OCI-LY1 (cell line): ENCODE data around the gene CMIP.

Source experiments
- EZH2 ChIP-seq: fragments of 200-600 bp; sonication (generic), shearing (Covaris generic); IDR thresholded peaks from 2 replicates; pipeline ENCODE4 v1.8.0; 2017; ENCODE audit warnings: borderline replicate concordance, mixed run types, mild to moderate bottlenecking, antibody characterized with exemption, low read length, moderate library complexity, mixed read lengths
- TF ChIP-seq, protein P1 (sequence below): fragments of 200-600 bp; sonication (generic), shearing (Covaris generic); IDR thresholded peaks from 2 replicates; pipeline ENCODE4 v1.5.1; 2017; ENCODE audit warnings: mild to moderate bottlenecking, antibody characterized with exemption, low read length, moderate library complexity, mixed read lengths

DNA sequence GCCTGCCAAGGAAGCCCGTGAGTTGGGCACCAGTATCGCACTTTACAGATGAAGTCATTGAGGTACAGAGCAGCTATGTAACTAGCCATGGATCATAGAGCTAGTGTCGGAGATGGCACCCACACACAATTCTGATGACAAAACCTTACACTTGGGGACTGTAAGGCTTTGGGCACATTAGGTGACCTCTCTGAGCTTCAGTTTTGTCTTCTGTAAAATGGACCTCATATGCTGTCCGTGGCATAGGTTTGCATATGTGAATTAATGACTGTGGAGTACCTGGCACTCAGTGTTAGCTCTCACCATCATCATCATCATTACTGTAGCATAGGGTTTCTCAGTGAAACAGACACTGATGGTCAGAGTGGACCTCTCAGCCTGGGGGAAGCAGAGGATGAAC lies 50.3 kb downstream of the CMIP start:
- TF ChIP-seq, protein P1, sequence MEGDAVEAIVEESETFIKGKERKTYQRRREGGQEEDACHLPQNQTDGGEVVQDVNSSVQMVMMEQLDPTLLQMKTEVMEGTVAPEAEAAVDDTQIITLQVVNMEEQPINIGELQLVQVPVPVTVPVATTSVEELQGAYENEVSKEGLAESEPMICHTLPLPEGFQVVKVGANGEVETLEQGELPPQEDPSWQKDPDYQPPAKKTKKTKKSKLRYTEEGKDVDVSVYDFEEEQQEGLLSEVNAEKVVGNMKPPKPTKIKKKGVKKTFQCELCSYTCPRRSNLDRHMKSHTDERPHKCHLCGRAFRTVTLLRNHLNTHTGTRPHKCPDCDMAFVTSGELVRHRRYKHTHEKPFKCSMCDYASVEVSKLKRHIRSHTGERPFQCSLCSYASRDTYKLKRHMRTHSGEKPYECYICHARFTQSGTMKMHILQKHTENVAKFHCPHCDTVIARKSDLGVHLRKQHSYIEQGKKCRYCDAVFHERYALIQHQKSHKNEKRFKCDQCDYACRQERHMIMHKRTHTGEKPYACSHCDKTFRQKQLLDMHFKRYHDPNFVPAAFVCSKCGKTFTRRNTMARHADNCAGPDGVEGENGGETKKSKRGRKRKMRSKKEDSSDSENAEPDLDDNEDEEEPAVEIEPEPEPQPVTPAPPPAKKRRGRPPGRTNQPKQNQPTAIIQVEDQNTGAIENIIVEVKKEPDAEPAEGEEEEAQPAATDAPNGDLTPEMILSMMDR: no peak
- TF ChIP-seq EZH2: no peak
